Adrenal gland (tissue), 12 donors: ENCODE data around the gene FBXL7. TPM values are rescaled to one million over a fixed set of nuclear protein-coding genes. Genes with fewer than 3 reads are reported as not detected.

Experiments used
- DNase-seq, 7 donors: peaks; one replicate each; pipeline ENCODE4 v3.0.0-alpha.2; 2019 to 2020
- H3K27ac ChIP-seq, 5 donors: fragments of 200-600 bp; sonication (generic) in 4 of 5; 1 replicate in 3 of 5; 2 replicates in 2 of 5; pipeline versions ENCODE4 v1.5.1 to v1.8.0; 2016 to 2020; ENCODE audit warnings: mild to moderate bottlenecking in 1 of 5
- H3K27me3 ChIP-seq: fragments of 200-600 bp; 2 replicates; pipeline ENCODE4 v1.8.0; 2021
- H3K36me3 ChIP-seq, 2 donors: fragments of 200-600 bp; replicated peaks in 1 of 2; 1 replicate in 1 of 2; 2 replicates in 1 of 2; pipeline versions ENCODE4 v1.5.1 to v1.8.0; 2018 to 2022
- H3K4me1 ChIP-seq, 2 donors: fragments of 200-600 bp; replicated peaks in 1 of 2; 1 replicate in 1 of 2; 2 replicates in 1 of 2; pipeline versions ENCODE4 v1.5.1 to v1.8.0; 2018 to 2021
- H3K4me3 ChIP-seq, 4 donors: fragments of 200-600 bp; sonication (generic) in 3 of 4; one replicate each; pipeline ENCODE4 v1.5.1; 2016 to 2018
- H3K9me3 ChIP-seq, 3 donors: fragments of 200-600 bp; sonication (generic) in 1 of 3; replicated peaks in 1 of 3; 1 replicate in 2 of 3; 2 replicates in 1 of 3; pipeline versions ENCODE4 v1.5.1 to v1.8.0; 2016 to 2021
- CTCF ChIP-seq, 6 experiments: fragments of 450-650 bp in 4 of 6; fragments of 200-600 bp in 2 of 6; sonication (generic) in 1 of 6; IDR thresholded peaks; 1 replicate in 5 of 6; 2 replicates in 1 of 6; pipeline versions ENCODE4 v1.5.1 to v1.8.0; 2016 to 2021; ENCODE audit warnings: antibody characterized with exemption in 6 of 6, mild to moderate bottlenecking in 2 of 6, moderate library complexity in 1 of 6
- POLR2A ChIP-seq, 2 donors: fragments of 450-650 bp; IDR thresholded peaks; one replicate each; pipeline ENCODE4 v1.6.1; 2017; ENCODE audit warnings: antibody characterized with exemption in 2 of 2, mild to moderate bottlenecking in 2 of 2, moderate library complexity in 1 of 2
- WGBS, 4 donors: extraction: QIAGEN DNeasy Blood & Tissue Kit in 2 of 4; methylation state at CpG; one replicate each; pipeline versions ENCODE4 v1.1.5 to v1.1.7; 2013 to 2017; 5-methylcytosine and 5-hydroxymethylcytosine counted together
- intact Hi-C, 2 donors: fragments of 100-400 bp; cut with DNase I; formaldehyde crosslinking; loops; one replicate each; pipeline versions ENCODE4 v1.14.1 to v1.15.0; 2022 to 2023
- polyA plus RNA-seq, 3 donors: library from polyadenylated mRNA; stranded (reverse); fragments of 200-250 nt in 2 of 3; fragments of 350-450 nt in 1 of 3; fragmentation: Illumina TruSeq in 1 of 3; extraction: RNeasy Lipid Tissue Mini Kit (QIAGEN cat#74804) in 1 of 3; gene quantifications; one replicate each; pipeline ENCODE4 v1.2.3, GENCODE V29; 2013 to 2014
- total RNA-seq, 9 donors: library from RNA; depleted of rRNA in 4 of 9; stranded (reverse); fragments of >200 nt in 4 of 9; fragments of 120-200 nt in 1 of 9; fragmentation: NEBNext Ultra II Directional in 1 of 9; extraction: Animal tissue kit (Norgen Biotek cat#: 25700) in 1 of 9; gene quantifications; one replicate each; pipeline versions ENCODE4 v1.1.0 to v1.2.4, GENCODE V29; 2013 to 2023
- donor health status: healthy with polysubstance abuse.
- donor health status: Bipolar disorder and iron deficiency.
- donor health status: DM: yes; HTN: yes; CAD: no.
- donor health status: DM: no; HTN: no; CAD: no.
- donor health status: DM: no; HTN: no; CAD: no.
- donor health status: DM: yes; HTN: yes; CAD: no.

The FBXL7 gene
- total and polyA plus RNA-seq, 12 donors, result 22.6 to 59.1 (median 34.0) TPM

GRCh38 chr5:15798006-15798405 is 298.0 kb downstream of the FBXL7 start:
- no peaks in the 10 kb centered on the region for H3K36me3 ChIP-seq
- DNase-seq, result no peak
- TF ChIP-seq POLR2A (IDR thresholded peaks at IDR 0.05) (no peak), CTCF (IDR thresholded peaks at IDR 0.05) (no peak)
- 63 to 81% (median 75%) methylated on average over 3 of the region's 3 CpGs for WGBS, 4 donors
- H3K9me3 ChIP-seq, result no peaks in the 10 kb centered on the region
- H3K4me1 ChIP-seq, result peaks cover 13 to 22% of the 10 kb centered on the region in 2 donors
- H3K27ac ChIP-seq, result no peak overlapping the region
- intact Hi-C loops, result no loop called here
- H3K4me3 ChIP-seq, result no peak overlapping the region
- no peaks in the 10 kb centered on the region for H3K27me3 ChIP-seq

- no peak for DNase-seq
- Histone ChIP-seq H3K27me3 (no peaks in the 10 kb centered on the region), H3K4me3 (no peak overlapping the region), H3K9me3 (no peaks in the 10 kb centered on the region), H3K36me3 (no peaks in the 10 kb centered on the region), H3K27ac (no peak overlapping the region), H3K4me1 (peaks cover 12 to 16% of the 10 kb centered on the region in 2 donors)
- 88 to 100% (median 93%) methylated on average over 1 of the region's 1 CpG for WGBS, 4 donors
- intact Hi-C loops, result no loop called here
- TF ChIP-seq CTCF (IDR thresholded peaks at IDR 0.05) (no peak), POLR2A (IDR thresholded peaks at IDR 0.05) (no peak)
Observed at GRCh38 chr5:15799014-15799413, 299.0 kb downstream of the FBXL7 start.

DNA sequence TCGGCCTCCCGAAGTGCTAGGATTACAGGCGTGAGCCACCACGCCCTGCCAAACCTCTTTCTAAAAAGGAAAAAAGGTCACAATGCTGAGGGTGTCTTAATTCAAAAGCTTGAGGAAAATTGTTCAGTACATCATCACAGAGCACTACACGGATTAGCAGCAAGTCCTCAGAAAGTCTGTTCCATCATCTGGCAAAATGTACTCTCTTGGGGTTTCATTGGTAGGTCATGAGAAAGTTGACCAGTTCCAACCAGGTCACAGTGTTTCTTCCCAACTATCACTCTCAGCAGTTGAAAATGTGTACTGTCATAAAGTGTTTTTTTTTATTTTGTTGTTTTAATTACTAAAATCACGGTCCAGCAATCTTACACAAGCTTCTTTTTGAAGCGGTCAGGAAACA is 299.6 kb downstream of the FBXL7 start:
- H3K4me1 ChIP-seq, result peaks cover 6 to 10% of the 10 kb centered on the region in 2 donors
- H3K9me3 ChIP-seq, result no peaks in the 10 kb centered on the region
- no peaks in the 10 kb centered on the region for H3K36me3 ChIP-seq
- H3K4me3 ChIP-seq, result no peak overlapping the region
- TF ChIP-seq CTCF (IDR thresholded peaks at IDR 0.05) (no peak), POLR2A (IDR thresholded peaks at IDR 0.05) (no peak)
- intact Hi-C loops, result no loop called here
- H3K27me3 ChIP-seq, result no peaks in the 10 kb centered on the region
- no peak overlapping the region for H3K27ac ChIP-seq
- 88 to 95% (median 94%) methylated on average over 7 of the region's 7 CpGs for WGBS, 4 donors
- DNase-seq, result no peak

GRCh38 chr5:15803280-15803679 is 303.3 kb downstream of the FBXL7 start:
- H3K27me3 ChIP-seq, result no peaks in the 10 kb centered on the region
- DNase-seq, result no peak
- H3K36me3 ChIP-seq, result no peaks in the 10 kb centered on the region
- H3K4me1 ChIP-seq, result peaks cover 5 to 8% of the 10 kb centered on the region in 2 donors
- H3K27ac ChIP-seq, result no peak overlapping the region
- intact Hi-C loops, result no loop called here
- no peak for TF ChIP-seq POLR2A (IDR thresholded peaks at IDR 0.05)
- no peak for TF ChIP-seq CTCF (IDR thresholded peaks at IDR 0.05)
- no peaks in the 10 kb centered on the region for H3K9me3 ChIP-seq
- WGBS, 4 donors, result 29 to 54% (median 44%) methylated on average over 2 of the region's 2 CpGs
- no peak overlapping the region for H3K4me3 ChIP-seq
